Fibroblast of the conjunctiva (primary cell): ENCODE data around the gene SLC7A4.

Experiments
- DNase-seq: peaks from one replicate; pipeline ENCODE4 v3.0.0-alpha.2; 2010; ENCODE audit warnings: low read depth

The SLC7A4 gene

GRCh38 chr22:20997536-20998257 lies 34.7 kb downstream of the SLC7A4 start:
- DNase-seq = no peak

GRCh38 chr22:20996598-20997535 lies 35.5 kb downstream of the SLC7A4 start:
- no peak for DNase-seq

- DNase-seq = no peak
Observed at GRCh38 chr22:20996031-20996410, 36.3 kb downstream of the SLC7A4 start.

- no peak for DNase-seq
Observed at GRCh38 chr22:20995329-20996030, 36.9 kb downstream of the SLC7A4 start.

- DNase-seq = no peak
Observed at GRCh38 chr22:20994902-20995241, 37.5 kb downstream of the SLC7A4 start.

GRCh38 chr22:20994128-20994901 lies 38.0 kb downstream of the SLC7A4 start:
- DNase-seq = no peak

- no peak for DNase-seq
Observed at GRCh38 chr22:20993304-20994127, 38.8 kb downstream of the SLC7A4 start.

- no peak for DNase-seq
Observed at GRCh38 chr22:20992456-20993303, 39.7 kb downstream of the SLC7A4 start.

- no peak for DNase-seq
Observed at GRCh38 chr22:20992056-20992442, 40.3 kb downstream of the SLC7A4 start.

GRCh38 chr22:20991252-20992055 lies 40.9 kb downstream of the SLC7A4 start:
- no peak for DNase-seq

GRCh38 chr22:20990184-20991180 lies 41.9 kb downstream of the SLC7A4 start:
- DNase-seq = no peak

GRCh38 chr22:20989323-20990138 lies 42.8 kb downstream of the SLC7A4 start:
- DNase-seq = no peak

GRCh38 chr22:20988573-20989322 lies 43.6 kb downstream of the SLC7A4 start:
- no peak for DNase-seq

GRCh38 chr22:20987375-20987774 lies 45.0 kb downstream of the SLC7A4 start:
- DNase-seq = no peak

- DNase-seq = no peak
Observed at GRCh38 chr22:20986365-20986764, 46.0 kb downstream of the SLC7A4 start.

GRCh38 chr22:20985720-20986119 lies 46.6 kb downstream of the SLC7A4 start:
- DNase-seq = no peak
